T-helper 2 cell (primary cell): ENCODE data around the gene MRPL55.
A peak's percentile ranks its signal among the peaks of the same experiment; 100 is the strongest.

ENCODE experiments used
- DNase-seq, 5 experiments: peaks; one replicate each; pipeline versions ENCODE4 v3.0.0 to v3.0.0-alpha.2; 2012 to 2022

The MRPL55 gene

GRCh38 chr1:228084325-228084724 is 24.8 kb downstream of the MRPL55 start:
- peak in 1 of 5 experiments; percentile 41 for DNase-seq

GRCh38 chr1:228083871-228084278 is 25.2 kb downstream of the MRPL55 start:
- DNase-seq, result no peak

GRCh38 chr1:228082918-228083870 is 25.9 kb downstream of the MRPL55 start:
- DNase-seq, result peak in 2 of 5 experiments; percentile 26 to 54

GRCh38 chr1:228082214-228082917 is 26.7 kb downstream of the MRPL55 start, which contains the start of gene ARF1:
Gene ARF1 (plus strand): TSS chr1:228082708. CDS start chr1:228097115, 14,407 bp downstream.
- DNase-seq, result peak; percentile 83 to 95 (median 92)

- DNase-seq, result peak in 1 of 5 experiments; percentile 35
These were observed 27.4 kb downstream of the MRPL55 start for GRCh38 chr1:228081578-228082213.

GRCh38 chr1:228081144-228081543 is 28.0 kb downstream of the MRPL55 start:
- peak in 1 of 5 experiments; percentile 2 for DNase-seq

- peak in 1 of 5 experiments; percentile 2 for DNase-seq
These were observed 29.4 kb downstream of the MRPL55 start for GRCh38 chr1:228079601-228080263.

GRCh38 chr1:228079013-228079412 is 30.1 kb downstream of the MRPL55 start:
- DNase-seq, result no peak

- no peak for DNase-seq
These were observed 31.4 kb downstream of the MRPL55 start for GRCh38 chr1:228077565-228078330.

GRCh38 chr1:228076796-228077430 is 32.2 kb downstream of the MRPL55 start:
- DNase-seq, result peak in 1 of 5 experiments; percentile 3

- no peak for DNase-seq
These were observed 33.3 kb downstream of the MRPL55 start for GRCh38 chr1:228075801-228076271.

- DNase-seq, result peak in 1 of 5 experiments; percentile 2
These were observed 34.0 kb downstream of the MRPL55 start for GRCh38 chr1:228074954-228075730.

GRCh38 chr1:228073857-228074545 is 35.1 kb downstream of the MRPL55 start:
- DNase-seq, result peak in 1 of 5 experiments; percentile 1

- peak in 1 of 5 experiments; percentile 1 for DNase-seq
These were observed 35.8 kb downstream of the MRPL55 start for GRCh38 chr1:228073061-228073856.

GRCh38 chr1:228072658-228073043 is 36.4 kb downstream of the MRPL55 start:
- DNase-seq, result no peak

- no peak for DNase-seq
These were observed 37.1 kb downstream of the MRPL55 start for GRCh38 chr1:228071839-228072657.

GRCh38 chr1:228070851-228071250 is 38.2 kb downstream of the MRPL55 start:
- no peak for DNase-seq

GRCh38 chr1:228070173-228070572 is 38.9 kb downstream of the MRPL55 start:
- DNase-seq, result no peak
